T47D (cell line): ENCODE data around the gene CAMTA2.
A peak's percentile ranks its signal among the peaks of the same experiment; 100 is the strongest.

Experiments
- DNase-seq, 2 experiments: peaks; one replicate each; pipeline versions ENCODE4 v3.0.0 to v3.0.0-alpha.2; 2011 to 2012; ENCODE audit warnings: low read depth in 1 of 2, low spot score in 1 of 2
- JUND ChIP-seq: IDR thresholded peaks from 2 replicates; pipeline ENCODE4 v1.6.1; 2012; ENCODE audit warnings: low read depth
- in situ Hi-C: cut with HindIII; loops from 2 replicates; pipeline ENCODE4 v1.10.0; 2016; ENCODE audit warnings: low sequenced_read_pairs, low pct_unique_long_range_greater_than_20kb

CAMTA2 gene

DNA sequence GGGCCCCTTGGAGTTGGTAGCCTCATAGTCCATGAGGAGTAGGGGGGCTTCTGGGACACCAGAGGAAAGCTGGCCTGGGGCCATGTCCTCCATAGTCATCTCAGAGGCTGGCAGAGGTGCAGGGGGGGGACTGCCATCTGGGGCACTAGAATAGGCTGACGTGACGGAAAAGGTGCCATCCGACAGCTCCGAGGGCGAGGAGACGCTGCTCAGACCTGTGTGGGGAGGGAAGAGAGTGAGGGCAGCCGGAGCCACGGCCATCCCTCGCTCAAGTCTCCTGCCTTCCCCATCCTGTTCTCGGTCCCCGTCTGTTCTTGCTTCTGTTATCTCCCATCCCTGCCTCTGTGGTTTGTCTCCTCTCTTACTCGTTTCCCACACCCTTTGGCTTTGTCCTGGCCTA is 15.2 kb downstream of the CAMTA2 start:
- no peak for DNase-seq
- no peak for TF ChIP-seq JUND
- in situ Hi-C loops, result no loop called here

DNA sequence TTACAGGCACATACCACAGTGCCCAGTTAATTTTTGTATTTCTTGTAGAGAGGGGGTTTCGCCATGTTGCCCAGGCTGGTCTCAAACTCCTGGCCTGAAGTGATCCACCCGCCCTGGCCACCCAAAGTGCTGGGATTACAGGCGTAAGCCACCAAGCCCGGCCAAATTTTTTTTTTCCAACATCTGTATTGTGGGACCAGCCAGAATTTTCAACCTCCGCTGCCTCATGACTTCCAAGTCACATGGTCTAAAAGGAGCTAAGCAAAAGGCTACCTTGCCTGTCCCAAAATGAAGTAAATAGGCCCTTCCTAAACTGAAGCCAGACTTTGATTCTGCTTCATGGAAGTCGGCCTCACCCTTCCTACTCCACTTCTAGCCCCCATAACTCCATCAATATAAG is 15.6 kb downstream of the CAMTA2 start:
- in situ Hi-C loops, result no loop called here
- no peak for DNase-seq
- TF ChIP-seq JUND, result no peak

DNA sequence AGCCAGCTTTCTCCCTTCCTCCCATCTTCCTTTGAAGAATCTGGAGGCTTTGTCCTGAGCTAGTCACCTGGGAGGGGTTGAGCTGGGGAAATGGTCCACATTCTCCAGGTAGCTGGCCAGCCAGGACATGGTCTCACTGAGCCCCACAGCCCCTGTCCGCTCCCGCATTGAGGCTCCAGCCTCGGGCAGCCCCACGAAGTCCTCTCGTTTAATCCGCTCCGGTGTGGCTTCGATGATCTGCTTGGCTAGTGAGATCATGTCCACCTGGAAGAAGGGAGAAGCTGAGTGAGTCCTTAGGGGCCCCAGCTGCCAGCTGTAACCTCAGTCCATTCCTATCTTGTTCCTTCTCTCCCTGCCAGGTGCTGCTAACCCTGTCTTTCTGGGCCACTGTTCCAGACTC is 17.2 kb downstream of the CAMTA2 start:
- no peak for DNase-seq
- no peak for TF ChIP-seq JUND
- in situ Hi-C loops, result no loop called here

DNA sequence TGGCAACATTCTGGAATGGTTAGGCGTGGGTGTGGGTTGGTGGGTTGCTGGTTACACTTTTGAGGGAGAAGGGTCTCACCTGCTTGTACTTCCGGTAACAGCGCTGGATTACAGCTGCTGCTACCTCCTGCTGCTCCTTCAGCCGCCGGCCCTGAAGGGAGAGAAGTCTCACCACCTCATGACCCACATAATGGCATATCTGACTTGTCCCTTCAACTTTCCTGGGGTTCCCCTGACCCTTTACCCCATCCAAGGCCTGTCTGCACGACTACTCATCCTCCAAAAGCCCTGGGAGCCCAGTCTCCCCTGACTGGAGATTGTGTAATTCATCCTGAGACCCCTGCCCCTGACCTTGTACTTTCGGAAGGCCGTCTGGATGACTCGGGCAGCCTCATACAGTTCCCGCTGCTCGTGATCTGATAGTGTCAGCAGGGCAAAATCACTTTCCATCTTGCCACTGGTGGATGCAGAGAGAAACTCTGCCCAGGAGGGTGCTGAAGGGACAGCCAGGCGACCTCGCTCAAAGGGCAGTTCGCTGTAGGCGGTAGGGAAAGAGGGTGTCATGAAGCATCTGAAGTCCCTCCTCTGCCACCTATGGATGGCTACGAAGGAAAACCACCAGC is 17.8 kb downstream of the CAMTA2 start:
- no peak for DNase-seq
- no peak for TF ChIP-seq JUND
- in situ Hi-C loops, result no loop called here

DNA sequence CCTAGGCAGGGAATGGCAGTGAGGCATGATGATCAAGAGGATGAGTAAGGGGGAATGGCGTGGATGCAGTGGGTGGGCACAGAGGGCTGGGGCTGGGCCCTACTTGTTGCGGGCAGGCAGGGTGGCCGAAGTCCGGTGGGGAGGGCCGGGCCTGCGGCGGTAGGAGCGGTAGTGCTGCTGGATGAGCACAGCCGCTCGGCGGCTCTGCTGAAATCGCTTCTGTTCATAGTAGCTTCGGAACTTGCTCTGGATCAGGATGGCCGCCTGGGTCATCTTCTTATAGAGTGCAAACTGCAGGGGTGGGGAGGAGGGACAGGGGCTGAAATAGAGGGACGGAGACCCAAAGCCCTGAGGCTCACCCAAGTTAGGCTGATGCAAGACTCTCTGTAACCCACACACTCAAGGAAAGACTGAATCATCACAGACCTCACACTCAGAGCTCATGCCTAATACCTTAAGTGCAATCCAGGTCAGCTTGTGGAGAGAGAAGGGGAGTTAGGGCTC is 18.4 kb downstream of the CAMTA2 start:
- DNase-seq, result no peak
- in situ Hi-C loops, result no loop called here
- no peak for TF ChIP-seq JUND

DNA sequence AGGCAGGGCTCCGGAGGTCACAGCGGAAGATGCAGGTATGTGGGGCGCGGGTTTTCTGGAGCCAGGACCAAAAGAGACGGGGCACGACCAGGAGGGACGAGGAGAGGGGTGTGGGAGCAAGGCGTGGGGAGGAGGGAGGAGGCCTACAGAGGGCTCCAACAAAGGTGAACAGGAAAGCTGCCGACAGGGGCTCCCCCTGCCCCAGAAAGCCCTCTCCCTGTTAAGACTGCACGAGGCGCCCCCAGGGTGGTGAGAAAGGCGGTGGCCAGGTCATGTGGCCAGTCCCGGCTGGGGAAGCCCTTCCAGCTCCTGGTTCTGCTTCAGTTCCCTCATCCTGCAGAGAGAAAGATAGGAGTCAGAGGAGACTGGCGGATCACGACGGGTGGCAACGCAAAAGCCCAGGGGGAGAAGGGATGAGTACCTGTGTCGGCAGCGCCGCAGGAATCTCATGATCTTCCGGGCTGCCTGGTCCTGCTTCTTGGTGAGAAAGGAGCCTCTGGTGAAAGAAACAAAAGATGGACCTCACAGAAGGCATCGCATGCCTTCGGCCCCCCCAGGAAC is 18.9 kb downstream of the CAMTA2 start:
- DNase-seq, result no peak
- in situ Hi-C loops, result no loop called here
- TF ChIP-seq JUND, result no peak

DNA sequence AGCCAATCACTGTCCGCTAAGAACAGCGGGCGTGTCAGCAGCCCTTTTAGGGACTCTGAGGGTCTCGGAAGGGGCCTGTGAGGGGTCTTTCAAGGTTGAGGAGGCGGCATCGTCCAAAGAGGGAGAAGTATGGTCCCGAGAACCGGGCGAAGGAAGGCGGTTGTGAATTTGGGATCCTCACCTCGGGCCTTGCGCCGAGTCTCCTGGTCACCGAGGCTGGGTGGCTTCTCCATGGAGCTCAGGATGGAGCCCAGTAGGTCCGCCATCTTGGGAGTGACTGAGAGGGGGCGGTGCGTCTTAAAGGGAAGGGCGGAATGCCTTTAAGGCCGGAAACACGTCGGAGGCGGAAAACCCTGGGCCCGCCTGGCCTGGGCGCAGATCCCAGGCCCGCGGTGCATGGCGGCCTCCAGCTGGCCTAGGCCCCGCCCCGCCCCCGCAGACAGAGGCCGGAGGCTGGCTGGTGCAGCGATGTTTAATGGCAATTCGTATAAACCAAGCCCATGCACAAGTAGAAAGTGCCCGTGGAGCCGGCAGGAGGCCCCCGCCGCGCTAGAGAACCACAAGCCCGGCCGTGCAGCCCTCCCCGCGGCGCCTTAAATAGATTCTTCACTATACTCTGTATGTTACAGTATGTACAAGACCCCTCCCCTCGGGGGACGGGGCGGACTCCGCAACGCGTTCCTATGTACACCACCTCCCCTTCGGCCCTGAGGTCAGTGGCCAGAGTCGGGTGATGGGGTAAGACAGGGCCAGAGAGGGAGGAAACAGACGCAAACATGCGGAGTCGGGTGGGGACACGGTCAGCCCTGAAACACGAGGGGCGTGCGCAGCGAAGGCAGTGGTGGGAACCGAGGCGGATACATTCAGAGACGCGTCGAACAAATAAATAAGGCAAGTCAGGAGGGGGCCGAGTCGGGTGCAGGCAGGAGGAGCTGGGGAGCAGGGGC is 19.7 kb downstream of the CAMTA2 start, which contains the start of gene SPAG7:
TSS of gene SPAG7 (minus strand) at position 279 of the 947 bp plus-strand sequence. CDS start at position 266, 13 bp downstream.
- DNase-seq, result peak; percentile 74 to 95
- in situ Hi-C loops, result no loop called here

DNA sequence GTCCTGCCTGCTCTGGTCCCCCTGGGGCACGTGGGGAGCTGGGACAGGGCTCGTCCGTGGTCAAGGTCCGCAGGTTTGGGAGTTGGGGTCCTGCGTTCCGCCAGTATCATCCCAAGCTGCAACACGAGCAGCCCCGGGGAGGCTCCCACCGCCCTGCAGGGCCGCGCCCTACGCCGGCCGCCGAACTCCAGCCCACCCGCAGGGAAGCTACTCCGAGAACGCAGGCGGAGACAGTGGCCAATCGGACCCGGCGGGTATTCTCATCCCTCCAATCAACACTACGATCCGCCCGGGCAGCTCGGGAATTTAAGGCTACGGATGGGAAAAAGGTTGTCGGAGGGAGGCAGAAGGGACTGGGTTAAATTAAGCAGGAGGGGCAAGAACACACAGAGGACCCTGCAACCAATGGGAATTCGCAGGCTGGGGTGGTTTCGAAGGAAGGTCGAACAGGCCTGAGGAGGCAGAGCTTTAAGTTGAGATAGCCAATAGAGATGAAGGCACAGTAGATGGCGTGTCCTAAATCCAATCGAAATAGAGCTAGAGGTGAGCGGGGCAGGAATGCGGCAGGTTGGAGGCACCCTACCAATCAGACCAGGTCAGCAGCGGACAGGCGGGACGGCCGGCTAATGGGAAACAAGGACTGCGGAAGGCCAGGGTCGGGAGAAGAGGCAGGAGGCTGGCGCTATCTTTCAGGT is 20.5 kb downstream of the CAMTA2 start:
- peak; percentile 97 to 99 for DNase-seq
- no peak for TF ChIP-seq JUND
- in situ Hi-C loops, result no loop called here

More for the DNA sequence above, 19.7 kb downstream of the CAMTA2 start, which contains the start of gene SPAG7:
- no peak for TF ChIP-seq JUND

DNA sequence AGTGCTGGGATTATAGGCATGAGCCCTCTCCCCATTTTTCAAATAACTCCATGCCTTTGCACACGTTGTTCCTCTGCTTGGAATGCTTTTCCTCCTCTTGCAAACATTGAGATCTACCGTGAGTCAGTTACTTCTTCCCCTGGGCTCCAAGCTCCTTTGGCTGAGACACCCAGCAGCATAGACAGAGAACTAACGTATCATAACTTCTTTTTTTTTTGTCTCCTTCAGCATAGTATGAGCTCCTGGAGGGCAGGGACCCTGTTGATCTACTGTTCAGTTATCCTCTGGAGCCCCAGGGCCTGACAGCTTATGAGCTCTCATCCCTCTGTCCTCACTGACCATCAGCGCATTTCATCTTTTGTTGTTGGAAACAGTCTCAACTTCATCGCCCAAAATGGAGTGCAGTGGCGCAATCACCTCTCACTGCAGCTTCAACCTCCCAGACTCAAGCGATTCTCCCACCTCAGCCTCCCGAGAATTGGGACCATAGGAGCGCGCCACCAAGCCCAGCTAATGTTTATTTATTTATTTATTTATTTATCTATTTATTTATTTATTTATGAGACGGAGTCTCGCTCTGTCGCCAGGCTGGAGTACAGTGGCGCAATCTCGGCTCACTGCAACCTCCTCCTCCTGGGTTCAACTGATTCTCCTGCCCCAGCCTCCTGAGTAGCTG is 22.0 kb downstream of the CAMTA2 start:
- in situ Hi-C loops, result no loop called here
- DNase-seq, result no peak
- no peak for TF ChIP-seq JUND

DNA sequence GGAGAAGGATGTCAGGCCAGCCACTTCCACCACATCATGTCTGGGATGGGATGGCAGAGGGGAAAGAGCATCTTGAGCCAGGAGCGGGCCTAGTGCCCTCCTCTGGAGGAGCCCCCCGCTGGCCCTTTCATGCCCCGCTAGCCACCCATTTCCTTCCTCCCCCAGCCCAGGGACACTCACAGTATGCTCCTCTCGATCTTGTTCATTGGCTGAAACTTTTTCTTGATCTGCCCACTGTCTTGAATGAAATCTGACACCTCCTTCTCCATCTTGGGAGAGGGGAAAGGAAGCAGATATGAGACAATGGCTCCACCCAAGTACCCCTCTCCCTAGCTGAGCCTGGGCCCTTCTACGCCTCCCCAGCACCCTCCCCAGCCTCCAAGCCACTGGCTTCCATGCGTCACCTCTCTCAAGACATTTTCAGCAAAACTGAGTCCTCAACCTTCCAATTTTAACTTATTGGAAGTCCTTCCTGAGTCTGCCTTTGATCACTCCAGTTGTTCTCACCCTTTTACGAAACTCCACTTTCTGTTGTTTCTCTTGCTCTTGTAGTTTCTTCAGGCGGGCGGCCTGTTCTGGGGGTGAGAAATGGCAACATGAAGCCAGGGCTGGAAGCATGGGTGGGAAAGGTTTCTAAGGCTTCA is 27.1 kb downstream of the CAMTA2 start:
- in situ Hi-C loops, result no loop called here
- no peak for DNase-seq
- no peak for TF ChIP-seq JUND

DNA sequence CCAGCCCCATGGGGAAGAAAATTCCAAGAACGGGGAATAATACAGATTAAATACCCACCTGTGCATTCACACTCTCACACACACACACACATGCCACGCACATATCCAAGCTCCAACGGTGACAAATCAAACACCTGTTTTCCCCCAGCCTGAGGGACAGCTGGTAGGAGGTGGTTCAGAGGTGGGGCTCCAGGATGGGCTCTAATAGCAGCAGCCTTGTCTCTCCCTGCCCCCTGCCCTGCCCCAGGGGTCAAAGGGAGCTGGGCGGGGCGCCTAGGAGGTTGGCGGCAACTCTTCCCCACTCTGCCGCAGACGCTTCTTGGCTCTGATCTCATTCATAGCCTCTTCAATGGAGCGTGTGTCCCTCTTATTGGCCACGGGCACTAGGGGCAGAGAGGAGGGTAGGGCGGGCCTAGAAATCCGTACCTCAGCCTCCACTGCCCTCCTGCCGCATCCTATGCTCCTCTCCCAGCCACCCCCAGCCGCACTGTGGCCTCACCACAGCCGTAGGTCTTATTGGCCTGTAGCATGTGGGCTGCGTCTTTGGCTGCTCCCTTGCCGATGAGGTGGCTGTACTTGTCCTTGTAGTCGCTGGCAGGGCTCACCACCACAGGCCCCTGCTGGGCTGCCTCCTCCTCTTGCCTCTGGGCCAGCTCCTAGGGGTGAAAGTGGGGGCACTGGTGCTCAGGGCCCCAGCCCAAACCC is 28.1 kb downstream of the CAMTA2 start:
- in situ Hi-C loops, result no loop called here
- TF ChIP-seq JUND, result no peak
- no peak for DNase-seq
